Femur (tissue), 1 donor: Measurements from ENCODE around the gene NRG3.

Experiments used
- DNase-seq: peaks from one replicate; pipeline ENCODE4 v3.0.0-alpha.2; 2017

Gene NRG3

DNA sequence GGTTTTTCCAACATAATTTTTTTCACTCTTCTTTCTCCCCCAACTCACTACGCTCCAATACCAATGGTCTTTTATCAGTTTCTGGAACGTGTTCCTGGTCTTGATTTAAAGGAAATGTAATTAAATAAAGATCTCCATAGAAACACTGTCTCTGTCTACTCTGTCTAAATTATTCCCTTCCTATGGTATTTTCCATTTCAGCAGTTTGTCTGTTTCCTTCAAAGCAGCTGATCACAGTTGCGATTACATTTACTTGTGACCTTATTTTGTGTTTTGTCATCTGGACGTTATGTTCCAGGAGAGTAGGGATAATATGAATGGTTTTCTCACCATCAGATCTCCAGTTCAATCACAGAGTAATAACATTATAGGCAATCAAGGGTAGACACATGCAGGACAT is 359.2 kb downstream of the NRG3 start:
- no peak for DNase-seq

DNA sequence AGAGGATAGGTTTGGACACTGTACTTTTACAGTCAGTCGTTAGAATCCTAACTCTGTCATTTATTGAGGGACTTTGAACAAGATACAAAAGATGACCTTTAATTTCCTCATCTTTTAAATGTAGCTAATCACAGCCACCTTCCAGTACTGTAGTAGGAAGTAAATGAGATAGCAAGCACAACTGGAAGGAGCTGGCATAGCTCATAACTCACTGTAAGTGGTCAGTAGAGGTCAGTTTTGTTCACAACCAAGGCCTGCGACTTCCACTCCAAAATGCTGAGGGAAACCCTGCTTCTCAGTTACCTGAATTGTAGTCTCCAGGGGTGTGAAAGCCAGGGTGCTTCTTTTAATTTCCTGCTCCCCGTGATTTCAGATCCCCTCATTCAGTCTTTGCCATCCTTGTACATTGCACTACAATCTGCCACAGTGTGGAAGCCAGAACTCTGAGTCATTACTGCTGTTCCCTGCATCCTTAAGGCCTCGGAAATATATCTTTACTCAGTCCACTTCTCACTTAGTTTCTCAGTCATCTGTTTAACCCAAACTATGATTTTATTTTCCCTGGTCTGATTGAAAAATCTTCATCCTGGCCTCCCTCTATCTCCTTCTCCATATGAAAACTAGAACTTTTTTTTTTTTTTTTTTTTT is 361.2 kb downstream of the NRG3 start:
- no peak for DNase-seq

DNA sequence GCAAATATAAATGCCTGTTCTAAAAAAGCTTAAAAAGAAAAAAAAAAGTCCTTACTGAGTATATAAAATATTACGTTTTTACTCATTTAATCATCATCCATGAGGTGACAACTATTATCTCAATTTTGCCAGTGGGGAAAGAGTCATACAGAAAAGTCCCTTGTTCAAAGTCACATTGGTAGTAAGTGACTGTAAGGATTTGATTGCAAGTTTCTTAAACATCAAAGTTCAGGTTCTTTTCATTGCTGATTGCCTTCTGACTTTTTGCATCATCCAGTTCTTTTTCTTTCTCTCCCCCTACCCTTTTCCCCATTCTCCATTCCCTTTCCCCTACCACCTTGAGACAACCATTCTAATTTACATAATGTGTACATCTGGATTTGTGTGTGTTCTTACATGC is 363.3 kb downstream of the NRG3 start:
- no peak for DNase-seq

DNA sequence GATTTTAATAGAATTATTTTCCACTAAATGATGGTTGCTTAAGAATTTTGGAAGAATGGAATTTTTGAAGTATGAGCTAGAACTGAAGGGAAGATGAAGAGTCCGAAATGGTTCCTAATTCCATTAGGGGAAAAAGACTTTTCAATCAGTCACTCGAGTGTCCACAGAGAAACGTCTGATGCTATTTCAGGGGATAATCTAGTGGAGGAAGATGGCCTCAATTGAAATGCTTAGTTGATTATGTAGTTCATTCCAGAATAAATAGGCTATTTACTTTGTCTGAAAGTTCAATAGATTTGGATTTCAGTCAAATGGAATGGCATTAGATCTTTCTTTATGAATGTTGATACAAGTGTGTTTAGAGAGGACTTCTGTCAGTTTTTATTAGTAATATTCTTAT is 365.4 kb downstream of the NRG3 start:
- no peak for DNase-seq

DNA sequence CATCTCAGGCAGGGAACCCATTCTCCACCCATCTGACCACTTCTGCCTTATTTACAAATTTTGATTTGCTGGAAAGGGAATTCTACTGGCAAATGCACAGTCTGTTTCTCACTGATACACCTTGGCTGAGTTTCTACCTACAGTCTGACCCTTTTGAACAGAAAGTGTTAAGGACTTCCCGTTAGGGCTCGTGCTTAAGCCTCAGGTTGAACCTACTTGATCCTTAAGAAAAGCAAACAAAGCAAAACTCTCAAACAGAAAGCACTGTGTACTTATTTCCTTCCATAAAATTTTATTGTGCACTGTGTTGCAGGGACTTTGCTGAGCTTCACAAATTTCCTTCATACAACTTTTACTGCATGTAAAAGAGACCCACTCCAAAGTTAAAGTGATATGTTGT is 367.8 kb downstream of the NRG3 start:
- no peak for DNase-seq

DNA sequence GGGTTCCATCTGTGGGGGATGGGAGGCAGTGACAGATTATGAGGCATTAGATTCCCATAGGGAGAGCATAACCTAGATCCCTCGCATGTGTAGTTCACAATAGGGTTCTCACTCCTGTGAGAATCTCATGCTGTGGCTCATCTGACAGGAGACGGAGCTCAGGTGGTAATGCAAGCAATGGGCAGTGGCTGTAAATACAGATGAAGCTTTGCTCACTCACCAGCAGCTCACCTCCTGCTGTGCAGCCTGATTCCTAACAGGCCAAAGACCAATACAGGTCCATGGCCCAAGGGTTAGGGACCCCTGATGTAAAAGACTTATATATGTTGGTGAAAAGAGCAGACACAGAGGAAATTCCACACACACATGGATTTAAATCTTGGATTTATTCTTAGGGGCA is 370.2 kb downstream of the NRG3 start:
- no peak for DNase-seq

DNA sequence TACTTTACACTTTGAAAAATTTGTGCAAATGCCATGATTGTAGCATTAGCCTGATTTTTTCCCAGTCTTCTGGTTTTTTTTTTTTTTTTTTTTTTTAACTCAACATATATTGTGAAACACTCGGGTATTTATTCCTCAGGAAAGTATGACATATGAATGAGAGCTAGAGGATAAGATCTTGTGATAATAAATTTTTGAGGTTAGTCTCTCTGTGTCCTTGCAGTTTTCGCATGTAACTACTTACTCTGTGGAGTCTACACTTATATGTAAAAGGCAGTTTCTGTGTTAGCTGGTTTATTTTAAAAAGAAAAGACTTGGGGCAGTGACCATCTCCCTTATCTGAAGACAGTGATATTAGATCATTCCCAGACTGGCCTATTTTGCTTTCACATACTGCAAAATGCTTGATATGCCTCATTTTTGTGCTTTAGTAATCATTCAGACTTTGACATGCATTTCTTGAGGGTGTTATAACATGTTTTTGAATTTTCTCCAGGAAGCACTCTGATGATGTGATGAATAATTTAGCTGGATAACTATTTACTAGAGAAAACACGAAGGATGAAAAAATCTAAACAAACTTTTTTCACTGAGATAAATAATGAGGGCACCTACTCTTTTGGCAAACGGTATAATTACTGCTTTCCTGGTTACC is 371.0 kb downstream of the NRG3 start:
- no peak for DNase-seq

DNA sequence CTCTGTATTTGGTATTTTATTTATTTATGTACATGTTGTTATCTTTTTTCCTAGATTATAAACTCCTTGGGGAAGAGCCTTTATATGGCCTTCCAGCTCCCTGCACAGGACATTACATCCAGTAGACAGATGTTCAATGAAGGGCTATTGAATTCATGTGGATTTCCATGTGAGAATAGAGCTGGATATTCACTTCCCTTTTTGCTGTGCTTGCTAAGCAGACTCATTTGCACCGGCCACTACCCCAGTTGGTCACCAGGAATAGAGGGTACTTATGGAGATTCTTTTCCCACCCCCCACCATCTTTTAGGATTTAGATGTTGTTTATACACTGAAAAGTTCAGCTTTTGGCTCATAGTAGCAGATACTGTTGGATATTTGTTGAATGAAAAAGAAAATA is 374.1 kb downstream of the NRG3 start:
- no peak for DNase-seq

DNA sequence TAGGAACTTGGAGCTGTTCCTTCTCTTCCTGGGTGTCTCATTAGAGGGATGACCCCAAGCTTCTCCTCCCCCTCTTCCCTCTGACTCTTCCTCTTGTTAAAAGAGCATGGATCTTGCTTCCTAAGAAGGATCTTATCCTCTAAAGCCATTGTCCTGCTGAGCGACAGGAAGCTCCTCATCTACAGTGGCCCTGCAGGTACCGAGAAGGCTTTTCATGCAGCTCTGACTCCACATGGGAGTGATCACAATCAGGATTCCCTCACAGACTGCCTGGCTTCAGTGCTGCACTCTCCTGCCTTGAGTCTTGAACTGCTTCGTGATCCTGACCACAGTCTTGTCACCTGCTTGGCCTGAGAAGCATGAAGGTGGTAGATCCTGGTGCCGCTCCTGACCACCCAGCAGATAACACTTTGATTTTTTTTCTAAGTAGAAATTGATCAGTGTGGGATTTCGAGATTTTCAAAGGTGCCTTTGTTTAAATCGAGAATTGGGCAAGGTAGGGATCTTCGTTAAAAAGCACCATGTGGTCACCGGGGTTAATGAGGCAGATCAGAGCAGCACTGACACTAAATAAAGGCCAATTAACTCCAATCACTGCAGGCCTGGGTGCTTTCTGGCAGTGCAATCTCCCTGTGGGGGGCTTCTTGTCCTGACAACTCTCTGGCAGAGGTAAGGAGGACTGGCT is 376.4 kb downstream of the NRG3 start:
- no peak for DNase-seq

DNA sequence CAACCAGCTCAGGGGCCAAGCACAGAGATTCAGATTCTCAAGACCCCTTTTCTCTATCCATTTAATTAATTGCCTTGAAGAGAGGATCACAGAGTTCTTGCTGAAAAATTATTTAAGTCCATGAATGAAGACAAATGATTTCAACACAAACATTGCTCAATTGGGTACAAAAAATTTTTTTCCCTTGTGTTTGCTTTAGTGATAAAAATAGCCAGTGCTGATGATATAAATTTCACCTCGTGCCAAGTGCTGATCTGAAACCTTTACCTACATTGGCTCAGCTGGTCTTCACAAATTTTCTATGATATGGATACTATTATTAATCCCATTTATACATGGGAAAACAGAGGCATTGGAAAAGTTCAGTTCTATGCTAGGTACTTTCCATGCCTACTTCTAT is 377.1 kb downstream of the NRG3 start:
- DNase-seq: no peak

DNA sequence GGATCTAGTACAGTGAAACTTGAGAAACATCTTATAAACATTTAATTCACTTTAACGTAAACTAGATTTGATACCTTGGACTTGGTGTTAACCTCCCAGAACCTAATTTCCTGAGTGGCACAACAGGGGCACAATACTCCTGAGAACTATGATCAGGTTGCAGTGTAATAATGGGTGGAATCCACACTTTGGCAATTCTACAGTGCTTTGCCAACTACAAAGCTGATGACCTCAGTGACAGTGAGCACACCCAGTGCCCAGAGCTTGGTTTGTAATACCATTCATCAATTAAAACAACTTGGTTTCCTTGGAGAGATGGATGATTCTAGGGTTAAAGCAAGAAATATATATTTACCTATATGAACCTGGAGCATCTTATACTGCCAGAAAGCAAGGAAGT is 379.2 kb downstream of the NRG3 start:
- no peak for DNase-seq

DNA sequence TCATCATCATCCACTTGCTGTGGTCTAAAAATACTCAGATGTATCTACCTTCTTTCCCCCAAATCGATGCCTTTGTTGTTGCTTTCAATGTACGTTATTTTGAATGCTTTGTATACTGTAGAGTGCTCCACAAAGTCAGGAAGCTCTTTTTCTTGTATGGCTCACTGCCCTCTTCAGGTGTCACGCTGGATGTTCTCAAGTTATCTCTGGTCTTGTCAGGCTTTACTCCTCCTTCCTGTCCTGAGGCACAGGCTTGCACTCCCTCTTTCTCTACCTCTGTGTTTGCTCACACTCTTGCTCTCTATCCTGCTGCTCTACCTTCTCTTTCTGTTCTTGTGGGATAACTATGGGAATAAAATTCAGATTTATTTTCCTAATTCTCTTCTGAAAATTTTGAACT is 381.3 kb downstream of the NRG3 start:
- no peak for DNase-seq

DNA sequence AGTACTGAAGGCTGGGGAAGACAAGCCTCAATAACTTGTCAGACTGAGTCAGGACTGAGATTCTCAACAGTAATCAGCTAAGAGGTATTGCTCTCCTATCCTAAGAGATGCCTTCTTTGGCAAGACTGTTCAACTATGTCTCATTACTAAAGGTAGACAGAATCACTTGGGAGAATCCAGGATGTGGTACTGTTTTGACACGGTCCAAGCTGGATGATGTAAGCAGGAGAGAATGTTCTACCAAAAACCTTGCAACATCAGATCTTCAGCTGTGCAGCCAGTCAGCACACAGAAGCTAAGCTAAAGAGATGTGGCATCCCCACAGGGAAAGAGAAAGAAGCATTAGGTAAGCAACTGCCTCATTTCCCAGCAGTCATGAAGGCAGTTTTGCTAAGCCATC is 391.4 kb downstream of the NRG3 start:
- DNase-seq: no peak

DNA sequence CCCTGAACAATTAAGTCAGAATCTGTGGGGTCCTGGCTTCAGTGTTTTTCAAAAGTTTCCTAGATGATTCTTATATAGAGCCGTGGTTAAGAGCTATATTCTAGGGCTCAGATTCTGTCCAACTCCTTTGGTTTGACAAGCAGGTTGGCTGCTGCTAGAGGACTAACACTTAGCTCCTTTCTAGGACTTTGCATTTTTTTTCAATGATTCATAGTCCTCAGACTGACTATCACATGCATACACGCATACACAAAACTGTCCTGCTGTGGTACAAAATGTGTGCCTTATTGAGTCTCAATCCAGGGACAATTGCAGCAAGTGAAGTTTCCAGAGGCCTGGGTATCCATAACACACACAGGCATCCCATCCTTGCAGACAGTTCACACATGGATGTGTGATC is 392.0 kb downstream of the NRG3 start:
- no peak for DNase-seq

DNA sequence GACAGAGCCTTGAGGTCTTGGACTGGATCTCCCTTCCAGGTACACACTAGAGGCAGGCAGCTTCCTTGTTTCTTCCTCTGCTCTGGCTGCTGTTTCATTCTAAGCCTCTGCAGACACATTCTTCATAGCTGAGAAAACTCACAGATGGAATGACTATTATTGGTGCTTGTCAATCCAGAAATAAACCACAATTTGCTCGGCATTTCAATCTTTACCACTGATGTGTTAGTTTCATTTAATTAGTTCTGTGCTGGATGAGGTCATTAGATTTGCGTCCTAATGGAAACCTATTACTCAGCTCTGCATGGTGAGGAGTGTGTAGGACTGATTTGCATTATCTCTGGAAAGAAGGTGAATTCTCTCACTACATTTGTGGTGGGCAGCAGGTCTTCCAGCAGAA is 392.5 kb downstream of the NRG3 start:
- no peak for DNase-seq

DNA sequence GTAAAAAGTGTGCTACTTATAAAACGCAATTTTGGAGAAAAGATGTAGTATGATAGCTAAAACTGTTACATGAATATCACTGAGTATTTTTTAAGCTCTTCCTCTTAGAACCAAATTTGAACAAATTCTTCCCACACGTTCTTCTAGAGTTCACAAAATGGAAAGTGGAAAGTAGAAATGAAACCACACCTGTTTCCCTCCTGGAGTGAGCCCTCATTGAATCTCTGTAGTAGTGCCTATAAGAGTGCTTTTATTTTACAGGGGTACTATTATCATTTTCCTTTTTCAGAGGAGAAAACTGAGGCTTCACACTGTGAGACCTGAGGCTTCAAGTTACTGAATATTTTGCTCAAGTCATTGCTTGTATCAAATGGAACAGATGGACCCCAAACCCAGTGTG is 393.0 kb downstream of the NRG3 start:
- no peak for DNase-seq

DNA sequence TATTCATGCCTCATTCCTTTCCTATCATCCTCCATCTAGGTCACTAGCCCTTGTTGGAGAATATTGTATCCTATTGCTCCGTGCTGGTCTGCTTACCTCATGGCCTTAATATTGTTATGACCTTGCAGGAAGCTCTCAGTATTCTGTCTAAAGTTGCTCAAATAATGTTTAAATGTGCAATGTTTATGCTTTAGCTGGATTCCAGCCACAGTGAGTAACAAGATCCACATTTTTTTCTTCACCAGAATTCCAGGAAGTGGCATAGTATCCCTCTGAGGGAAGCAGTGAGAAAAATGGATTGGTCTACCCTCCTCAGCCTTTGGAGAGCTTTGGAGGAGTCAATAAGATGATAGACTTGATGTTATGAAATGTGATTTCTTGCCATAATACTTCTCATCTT is 402.6 kb downstream of the NRG3 start:
- DNase-seq: no peak

DNA sequence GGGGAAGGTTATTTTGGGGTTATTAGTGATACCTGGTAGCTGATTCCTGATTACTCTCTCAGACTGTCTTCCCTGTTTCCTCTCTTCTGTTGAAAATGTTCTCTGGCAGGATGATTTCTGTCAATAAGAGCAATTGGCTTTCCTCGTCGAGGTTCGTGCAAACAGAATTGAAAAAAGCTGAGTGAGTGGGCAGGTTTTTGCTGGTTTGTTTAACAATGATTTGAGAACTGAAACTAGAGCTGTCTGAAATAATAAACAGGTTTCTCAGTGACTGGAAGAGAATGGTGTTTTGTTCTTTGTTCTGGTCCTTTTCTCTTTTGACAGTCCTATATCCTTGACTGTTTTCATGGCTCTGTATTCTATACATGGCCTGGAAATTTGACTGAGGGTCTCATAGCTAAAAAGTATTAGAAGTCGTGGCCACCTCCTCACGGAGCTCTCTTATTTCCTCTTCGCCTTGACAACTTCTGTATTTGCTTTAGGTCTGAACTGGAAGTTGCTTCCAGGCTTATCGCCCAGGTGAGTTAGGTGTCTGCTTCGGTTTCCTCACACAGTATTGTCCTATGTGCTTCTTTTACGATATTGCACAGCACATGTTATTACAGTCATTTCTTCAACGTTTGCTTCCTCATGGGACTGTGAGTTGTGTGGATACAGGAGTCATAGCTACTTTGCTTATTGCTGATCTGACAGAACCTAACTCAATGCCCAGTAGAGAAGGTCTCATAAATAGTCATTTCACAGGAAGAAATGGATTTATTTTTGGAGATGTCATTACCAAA is 403.6 kb downstream of the NRG3 start:
- no peak for DNase-seq

DNA sequence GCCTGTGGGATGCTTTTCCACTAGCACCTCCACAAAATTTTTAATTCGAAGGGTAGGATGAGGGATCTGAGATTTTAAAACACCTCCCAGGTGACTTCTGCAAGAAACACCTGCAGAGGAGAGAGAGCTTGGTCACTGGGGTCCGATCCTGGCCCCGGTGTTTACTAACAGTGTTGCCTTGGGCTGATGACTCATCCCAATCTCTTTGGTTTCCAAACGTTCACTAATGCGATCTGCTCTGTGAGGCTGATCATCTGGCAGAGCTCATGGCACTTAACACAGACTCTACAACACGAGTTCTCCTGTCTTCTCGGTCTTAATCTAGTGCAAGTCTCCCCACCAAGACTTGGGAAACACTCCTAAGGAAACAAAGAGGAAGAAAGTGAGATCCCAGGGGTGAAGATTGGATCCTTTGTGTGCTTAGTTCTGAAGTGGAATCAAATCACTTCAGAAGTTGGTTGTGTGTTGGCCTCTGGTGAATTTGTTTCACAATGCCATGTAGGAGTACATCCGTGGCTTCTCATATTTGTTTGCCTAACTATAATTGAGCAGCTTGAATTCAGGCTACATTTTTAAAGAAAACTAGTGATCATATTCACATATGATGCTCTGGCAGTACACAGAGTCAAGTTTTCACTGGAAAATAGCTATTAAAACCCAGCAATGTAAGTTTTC is 407.9 kb downstream of the NRG3 start:
- DNase-seq: no peak

DNA sequence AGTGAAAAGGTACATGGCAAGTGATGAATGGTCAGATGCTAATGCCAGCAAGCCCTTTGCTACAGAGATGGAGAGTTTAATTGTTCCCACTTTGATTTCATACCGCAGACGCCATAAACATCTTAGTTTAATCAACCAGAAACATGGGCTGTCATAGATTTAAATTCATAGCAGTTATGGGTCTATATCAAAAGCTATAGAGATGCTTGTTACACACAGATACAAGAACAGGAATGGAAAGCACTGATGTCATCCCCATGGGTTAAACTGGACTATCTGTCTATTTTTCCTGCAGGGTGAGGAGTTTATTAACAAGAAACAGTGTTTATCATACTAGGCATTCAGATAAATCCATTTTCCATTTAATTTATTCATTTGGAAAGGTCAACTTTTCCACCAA is 409.2 kb downstream of the NRG3 start:
- DNase-seq: no peak

DNA sequence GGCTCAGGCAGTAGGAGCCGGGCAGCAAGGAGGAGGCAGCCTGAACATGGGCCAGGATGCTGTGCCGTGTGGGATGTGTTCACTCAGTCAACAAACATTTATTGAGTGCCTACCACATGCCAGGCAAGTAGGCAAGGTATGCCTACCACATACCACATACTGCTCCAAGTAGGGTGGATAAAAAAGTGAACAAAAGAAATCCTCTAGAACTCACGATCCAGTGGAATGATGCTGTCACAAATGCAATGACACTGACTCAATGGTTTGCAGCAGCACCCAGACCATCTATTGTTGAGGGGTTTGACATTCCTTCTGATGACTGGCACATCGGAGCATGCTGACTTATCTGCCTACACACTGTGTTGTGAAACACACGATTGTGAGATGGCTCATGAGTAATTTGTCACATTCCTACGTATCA is 413.5 kb downstream of the NRG3 start:
- DNase-seq: no peak

DNA sequence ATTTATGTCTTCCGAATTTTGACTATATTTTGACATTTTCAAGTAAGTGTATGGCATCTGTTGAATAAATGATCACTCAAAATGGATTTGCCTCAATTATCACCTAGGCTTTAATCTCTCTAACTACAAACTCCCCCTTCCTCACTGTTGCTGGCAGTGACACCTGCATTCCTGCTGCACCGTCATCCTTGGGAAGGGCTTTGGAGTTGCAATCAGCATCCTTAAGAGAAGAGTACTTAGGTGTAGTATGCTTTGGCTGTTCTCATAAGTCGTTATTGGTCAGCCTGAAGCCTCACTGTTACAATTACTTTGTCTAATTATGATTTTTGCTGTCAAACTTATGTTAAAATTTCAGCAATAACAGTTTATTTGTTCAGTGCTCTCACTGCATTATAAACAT is 415.0 kb downstream of the NRG3 start:
- no peak for DNase-seq

DNA sequence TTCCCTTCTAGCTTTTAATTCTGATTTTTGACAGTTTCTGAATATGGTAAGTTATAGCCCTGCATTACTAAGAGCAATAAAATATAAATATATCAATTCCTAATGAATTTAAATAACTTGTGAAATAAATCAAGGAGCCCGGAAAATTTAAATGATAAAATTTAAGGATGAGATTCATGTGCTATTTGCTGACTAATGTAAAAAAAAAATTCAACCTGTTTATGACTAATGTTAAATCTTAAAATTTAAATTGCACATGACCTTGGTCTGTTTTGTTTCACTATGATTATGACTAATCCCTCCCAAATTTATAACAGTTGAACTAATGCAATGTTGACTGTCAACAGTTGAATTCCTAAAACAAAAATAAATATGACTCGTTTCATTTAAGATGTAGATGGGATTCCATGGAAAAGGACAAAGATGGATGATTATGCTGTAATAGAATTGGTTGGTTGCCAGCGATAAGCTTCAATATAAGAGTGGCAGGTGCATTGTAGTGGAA is 419.9 kb downstream of the NRG3 start:
- DNase-seq: no peak
